ENCODE results near the gene B3GNT8. TPM values are rescaled to one million over a fixed set of nuclear protein-coding genes. Genes with fewer than 3 reads are reported as not detected.
A peak's percentile ranks its signal among the peaks of the same experiment; 100 is the strongest.

The B3GNT8 gene
- total and polyA plus RNA-seq, 4 donors = 0.14 to 2.3 (median 0.66) TPM

DNA sequence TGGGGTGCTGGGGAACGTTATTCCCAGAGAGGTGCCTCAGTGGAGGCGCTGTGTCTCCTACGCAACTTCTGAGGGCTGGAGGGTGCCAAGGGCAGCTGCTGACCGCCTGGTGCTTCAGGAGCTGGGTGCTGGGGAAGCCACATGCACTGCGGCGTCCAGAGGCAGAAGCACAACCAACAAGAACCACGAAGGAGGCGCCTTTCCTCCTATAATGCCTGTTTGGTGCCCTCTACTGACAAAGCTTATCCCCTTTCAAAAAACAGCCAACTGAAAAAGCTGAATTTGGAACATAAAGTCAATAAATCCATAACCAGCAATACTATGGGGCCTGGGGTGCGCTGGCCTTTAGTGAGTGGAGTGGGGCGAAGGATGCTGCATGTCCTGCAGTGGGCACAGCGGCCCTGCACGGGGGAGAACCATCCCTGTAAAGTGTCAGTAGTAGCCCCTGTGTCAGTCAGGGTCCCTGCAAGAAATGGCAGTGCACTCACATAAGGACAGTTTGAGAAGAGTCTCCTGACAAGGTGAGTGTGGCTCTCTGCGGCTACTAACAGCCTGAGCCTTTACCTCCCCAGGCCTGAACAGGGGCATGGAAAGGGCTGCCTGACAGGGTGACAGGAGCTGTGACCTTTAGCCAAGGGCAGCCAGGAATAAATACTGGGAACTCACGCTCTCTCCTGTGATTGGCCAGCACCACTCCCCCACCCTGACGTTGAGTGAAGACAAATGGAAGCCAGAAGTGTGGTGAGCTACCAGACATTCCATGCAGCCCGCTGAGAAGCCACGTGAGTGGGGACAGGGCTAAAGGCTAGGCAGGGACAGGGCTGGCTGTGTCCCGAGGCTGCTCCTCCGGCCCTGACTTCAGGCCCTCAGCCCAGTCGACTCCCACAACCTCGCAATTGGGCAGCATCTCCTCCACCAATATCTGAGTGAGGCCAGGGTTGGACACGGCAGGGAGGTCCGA is 4.5 kb upstream of the B3GNT8 start:
- peak; percentile 53 for DNase-seq (ENCODE audit: low spot score)
- Histone ChIP-seq H3K27ac (ENCODE audit: low read depth in 1 of 2, low read length in 2 of 2) (peak overlapping the region; percentile 3 to 70), H3K27me3 (ENCODE audit: control insufficient read depth in 4 of 4, insufficient read depth in 4 of 4, low read length in 3 of 4) (no peaks in the 10 kb centered on the region), H3K9me3 (ENCODE audit: control insufficient read depth in 4 of 4, low read length in 3 of 4) (no peaks in the 10 kb centered on the region), H3K4me3 (ENCODE audit: low read depth in 1 of 3, low read length in 3 of 3) (no peak overlapping the region), H3K4me1 (ENCODE audit: control insufficient read depth in 4 of 4, insufficient read depth in 4 of 4, low read length in 3 of 4) (peaks cover 0 to 20% (median 15%) of the 10 kb centered on the region in 4 donors), H3K36me3 (ENCODE audit: control insufficient read depth in 4 of 4, insufficient read depth in 3 of 4, low read depth in 1 of 4, low read length in 3 of 4) (peaks cover 0 to 20% (median 3%) of the 10 kb centered on the region in 4 donors), H3K9ac (ENCODE audit: low read depth in 1 of 2, low read length in 2 of 2) (no peak overlapping the region)
- TF ChIP-seq RXRA (IDR thresholded peaks at IDR 0.05) = peak; percentile 82 to 83
- no peak for TF ChIP-seq JUND (IDR thresholded peaks at IDR 0.05)
- TF ChIP-seq, protein P1, sequence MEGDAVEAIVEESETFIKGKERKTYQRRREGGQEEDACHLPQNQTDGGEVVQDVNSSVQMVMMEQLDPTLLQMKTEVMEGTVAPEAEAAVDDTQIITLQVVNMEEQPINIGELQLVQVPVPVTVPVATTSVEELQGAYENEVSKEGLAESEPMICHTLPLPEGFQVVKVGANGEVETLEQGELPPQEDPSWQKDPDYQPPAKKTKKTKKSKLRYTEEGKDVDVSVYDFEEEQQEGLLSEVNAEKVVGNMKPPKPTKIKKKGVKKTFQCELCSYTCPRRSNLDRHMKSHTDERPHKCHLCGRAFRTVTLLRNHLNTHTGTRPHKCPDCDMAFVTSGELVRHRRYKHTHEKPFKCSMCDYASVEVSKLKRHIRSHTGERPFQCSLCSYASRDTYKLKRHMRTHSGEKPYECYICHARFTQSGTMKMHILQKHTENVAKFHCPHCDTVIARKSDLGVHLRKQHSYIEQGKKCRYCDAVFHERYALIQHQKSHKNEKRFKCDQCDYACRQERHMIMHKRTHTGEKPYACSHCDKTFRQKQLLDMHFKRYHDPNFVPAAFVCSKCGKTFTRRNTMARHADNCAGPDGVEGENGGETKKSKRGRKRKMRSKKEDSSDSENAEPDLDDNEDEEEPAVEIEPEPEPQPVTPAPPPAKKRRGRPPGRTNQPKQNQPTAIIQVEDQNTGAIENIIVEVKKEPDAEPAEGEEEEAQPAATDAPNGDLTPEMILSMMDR (IDR thresholded peaks at IDR 0.05; ENCODE audit: low read depth, low read length, missing input control) = peak; percentile 33
- peak; percentile 29 to 55 for TF ChIP-seq HNF4A (conservative IDR thresholded peaks at IDR 0.05)
- TF ChIP-seq GABPA (IDR thresholded peaks at IDR 0.05 in 1 of 2, conservative IDR thresholded peaks at IDR 0.05 in 1 of 2) = no peak
- no peak for TF ChIP-seq EGR1 (IDR thresholded peaks at IDR 0.05; ENCODE audit: low read depth in 2 of 2)
- TF ChIP-seq YY1 (IDR thresholded peaks at IDR 0.05) = peak; percentile 95
- TF ChIP-seq, protein P2, sequence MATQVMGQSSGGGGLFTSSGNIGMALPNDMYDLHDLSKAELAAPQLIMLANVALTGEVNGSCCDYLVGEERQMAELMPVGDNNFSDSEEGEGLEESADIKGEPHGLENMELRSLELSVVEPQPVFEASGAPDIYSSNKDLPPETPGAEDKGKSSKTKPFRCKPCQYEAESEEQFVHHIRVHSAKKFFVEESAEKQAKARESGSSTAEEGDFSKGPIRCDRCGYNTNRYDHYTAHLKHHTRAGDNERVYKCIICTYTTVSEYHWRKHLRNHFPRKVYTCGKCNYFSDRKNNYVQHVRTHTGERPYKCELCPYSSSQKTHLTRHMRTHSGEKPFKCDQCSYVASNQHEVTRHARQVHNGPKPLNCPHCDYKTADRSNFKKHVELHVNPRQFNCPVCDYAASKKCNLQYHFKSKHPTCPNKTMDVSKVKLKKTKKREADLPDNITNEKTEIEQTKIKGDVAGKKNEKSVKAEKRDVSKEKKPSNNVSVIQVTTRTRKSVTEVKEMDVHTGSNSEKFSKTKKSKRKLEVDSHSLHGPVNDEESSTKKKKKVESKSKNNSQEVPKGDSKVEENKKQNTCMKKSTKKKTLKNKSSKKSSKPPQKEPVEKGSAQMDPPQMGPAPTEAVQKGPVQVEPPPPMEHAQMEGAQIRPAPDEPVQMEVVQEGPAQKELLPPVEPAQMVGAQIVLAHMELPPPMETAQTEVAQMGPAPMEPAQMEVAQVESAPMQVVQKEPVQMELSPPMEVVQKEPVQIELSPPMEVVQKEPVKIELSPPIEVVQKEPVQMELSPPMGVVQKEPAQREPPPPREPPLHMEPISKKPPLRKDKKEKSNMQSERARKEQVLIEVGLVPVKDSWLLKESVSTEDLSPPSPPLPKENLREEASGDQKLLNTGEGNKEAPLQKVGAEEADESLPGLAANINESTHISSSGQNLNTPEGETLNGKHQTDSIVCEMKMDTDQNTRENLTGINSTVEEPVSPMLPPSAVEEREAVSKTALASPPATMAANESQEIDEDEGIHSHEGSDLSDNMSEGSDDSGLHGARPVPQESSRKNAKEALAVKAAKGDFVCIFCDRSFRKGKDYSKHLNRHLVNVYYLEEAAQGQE (IDR thresholded peaks at IDR 0.05) = no peak
- TF ChIP-seq NR2F2 (IDR thresholded peaks at IDR 0.05) = no peak
- TF ChIP-seq RAD21 (IDR thresholded peaks at IDR 0.05) = peak; percentile 70 to 76
- TF ChIP-seq SP1 (IDR thresholded peaks at IDR 0.05) = peak; percentile 78
- peak; percentile 17 for TF ChIP-seq FOXA2 (IDR thresholded peaks at IDR 0.05)
- WGBS = 57% methylated on average over 23 of the region's 23 CpGs

DNA sequence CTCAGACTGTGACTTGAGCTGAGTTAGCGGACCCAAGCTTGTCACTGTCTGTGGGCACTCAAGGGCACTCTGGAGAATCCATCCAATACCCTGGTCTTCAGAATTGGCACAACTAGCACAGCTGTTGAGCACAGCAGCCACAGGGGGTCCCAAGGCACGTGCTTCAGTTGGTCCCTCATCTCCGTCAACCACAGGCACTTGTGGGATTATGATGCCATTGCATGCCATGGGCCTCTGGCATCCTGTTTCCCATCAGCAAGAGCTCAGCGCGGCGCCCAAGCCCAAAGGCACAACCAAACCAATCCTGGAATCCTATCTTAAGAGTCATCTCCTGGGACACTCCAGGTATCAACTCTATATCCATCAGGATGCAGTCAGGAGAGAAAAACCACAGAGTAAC is 3.7 kb upstream of the B3GNT8 start:
- Histone ChIP-seq H3K4me3 (ENCODE audit: low read depth in 1 of 3, low read length in 3 of 3) (no peak overlapping the region), H3K36me3 (ENCODE audit: control insufficient read depth in 4 of 4, insufficient read depth in 3 of 4, low read depth in 1 of 4, low read length in 3 of 4) (peaks cover 0 to 20% (median 2%) of the 10 kb centered on the region in 4 donors), H3K9ac (ENCODE audit: low read depth in 1 of 2, low read length in 2 of 2) (no peak overlapping the region), H3K4me1 (ENCODE audit: control insufficient read depth in 4 of 4, insufficient read depth in 4 of 4, low read length in 3 of 4) (peaks cover 0 to 20% (median 15%) of the 10 kb centered on the region in 4 donors), H3K9me3 (ENCODE audit: control insufficient read depth in 4 of 4, low read length in 3 of 4) (no peaks in the 10 kb centered on the region), H3K27ac (ENCODE audit: low read depth in 1 of 2, low read length in 2 of 2) (no peak overlapping the region), H3K27me3 (ENCODE audit: control insufficient read depth in 4 of 4, insufficient read depth in 4 of 4, low read length in 3 of 4) (no peaks in the 10 kb centered on the region)
- DNase-seq (ENCODE audit: low spot score) = no peak
- TF ChIP-seq FOXA2 (IDR thresholded peaks at IDR 0.05) = no peak
- TF ChIP-seq, protein P3, sequence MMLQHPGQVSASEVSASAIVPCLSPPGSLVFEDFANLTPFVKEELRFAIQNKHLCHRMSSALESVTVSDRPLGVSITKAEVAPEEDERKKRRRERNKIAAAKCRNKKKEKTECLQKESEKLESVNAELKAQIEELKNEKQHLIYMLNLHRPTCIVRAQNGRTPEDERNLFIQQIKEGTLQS (IDR thresholded peaks at IDR 0.05) = no peak
- WGBS = 79% methylated on average over 6 of the region's 6 CpGs

All from liver (tissue), 9 donors.